Trophoblast cell (in vitro differentiated cells and primary cell): ENCODE results near the gene FAM161A.

Experiments
- DNase-seq, 2 donors: peaks; one replicate each; pipeline ENCODE4 v3.0.0-alpha.2; 2016
- H2AFZ ChIP-seq: 2 replicates; pipeline ENCODE4 v1.6.1; 2013; ENCODE audit warnings: low read length, moderate library complexity, mild to moderate bottlenecking; ENCODE audit not compliant: insufficient read depth, poor library complexity
- H2AK5ac ChIP-seq: 2 replicates; pipeline ENCODE4 v1.6.1; 2013; ENCODE audit warnings: mild to moderate bottlenecking, low read length
- H2BK120ac ChIP-seq: 2 replicates; pipeline ENCODE4 v1.6.1; 2013; ENCODE audit warnings: low read length, mild to moderate bottlenecking, moderate library complexity; ENCODE audit not compliant: insufficient read depth, poor library complexity
- H2BK12ac ChIP-seq: 2 replicates; pipeline ENCODE4 v1.6.1; 2013; ENCODE audit warnings: mild to moderate bottlenecking, low read length, moderate library complexity
- H2BK5ac ChIP-seq: 2 replicates; pipeline ENCODE4 v1.6.1; 2013; ENCODE audit warnings: low read length, low read depth, moderate library complexity, mild to moderate bottlenecking; ENCODE audit not compliant: poor library complexity
- H3K14ac ChIP-seq: 2 replicates; pipeline ENCODE4 v1.6.1; 2013; ENCODE audit warnings: mild to moderate bottlenecking, low read length
- H3K18ac ChIP-seq: 2 replicates; pipeline ENCODE4 v1.6.1; 2013; ENCODE audit warnings: mild to moderate bottlenecking, low read length
- H3K23ac ChIP-seq: 2 replicates; pipeline ENCODE4 v1.6.1; 2013; ENCODE audit warnings: low read length
- H3K27ac ChIP-seq: 2 replicates; pipeline ENCODE4 v1.5.1; 2013; ENCODE audit warnings: low read depth, mild to moderate bottlenecking, inconsistent platforms, low read length, moderate library complexity
- H3K27me3 ChIP-seq: 2 replicates; pipeline ENCODE4 v1.6.1; 2013; ENCODE audit warnings: inconsistent platforms, mild to moderate bottlenecking, low read length, moderate library complexity; ENCODE audit not compliant: insufficient read depth
- H3K36me3 ChIP-seq, 2 experiments: 1 replicate in 1 of 2; 2 replicates in 1 of 2; pipeline ENCODE4 v1.6.1; 2013; ENCODE audit warnings: low read length in 2 of 2, mild to moderate bottlenecking in 2 of 2, moderate library complexity in 1 of 2; ENCODE audit not compliant: insufficient read depth in 2 of 2, control insufficient read depth in 1 of 2
- H3K4ac ChIP-seq: 2 replicates; pipeline ENCODE4 v1.6.1; 2013; ENCODE audit warnings: low read depth, mild to moderate bottlenecking, low read length, moderate library complexity
- H3K4me1 ChIP-seq, 2 experiments: 1 replicate in 1 of 2; 2 replicates in 1 of 2; pipeline ENCODE4 v1.6.1; 2013; ENCODE audit warnings: low read length in 2 of 2, mild to moderate bottlenecking in 2 of 2, moderate library complexity in 1 of 2; ENCODE audit not compliant: insufficient read depth in 2 of 2, control insufficient read depth in 1 of 2
- H3K4me2 ChIP-seq: 2 replicates; pipeline ENCODE4 v1.6.1; 2013; ENCODE audit warnings: inconsistent platforms, mild to moderate bottlenecking, low read length, moderate library complexity
- H3K4me3 ChIP-seq: 2 replicates; pipeline ENCODE4 v1.5.1; 2013; ENCODE audit warnings: mild to moderate bottlenecking, low read depth, low read length, inconsistent platforms
- H3K79me1 ChIP-seq: one replicate; pipeline ENCODE4 v1.6.1; 2013; ENCODE audit warnings: low read length
- H3K79me2 ChIP-seq: 2 replicates; pipeline ENCODE4 v1.6.1; 2013; ENCODE audit warnings: low read length, mild to moderate bottlenecking; ENCODE audit not compliant: control insufficient read depth, insufficient read depth, poor library complexity
- H3K9ac ChIP-seq: 2 replicates; pipeline ENCODE4 v1.6.1; 2013; ENCODE audit warnings: mild to moderate bottlenecking, low read length
- H3K9me3 ChIP-seq: 2 replicates; pipeline ENCODE4 v1.6.1; 2013; ENCODE audit warnings: low read depth, mild to moderate bottlenecking, control low read depth, inconsistent platforms, low read length; ENCODE audit not compliant: insufficient read depth
- H4K12ac ChIP-seq: 2 replicates; pipeline ENCODE4 v1.6.1; 2013; ENCODE audit warnings: low read depth, mild to moderate bottlenecking, low read length, moderate library complexity
- H4K8ac ChIP-seq: 2 replicates; pipeline ENCODE4 v1.6.1; 2013; ENCODE audit warnings: low read depth, mild to moderate bottlenecking, low read length, moderate library complexity
- H4K91ac ChIP-seq: one replicate; pipeline ENCODE4 v1.6.1; 2013; ENCODE audit warnings: low read depth, mild to moderate bottlenecking, low read length, moderate library complexity
- WGBS: extraction: QIAGEN DNeasy Blood & Tissue Kit; methylation state at CpG from one replicate; pipeline ENCODE4 v1.1.7; 2013; ENCODE audit warnings: missing lambda C conversion rate; ENCODE audit not compliant: insufficient read length, insufficient coverage; ENCODE audit errors: extremely low coverage; 5-methylcytosine and 5-hydroxymethylcytosine counted together

Gene FAM161A

GRCh38 chr2:61793389-61793836 is 60.4 kb downstream of the FAM161A start:
- no peak overlapping the region for H2AFZ ChIP-seq
- H3K9me3 ChIP-seq, result no peaks in the 10 kb centered on the region
- H3K27me3 ChIP-seq, result no peaks in the 10 kb centered on the region
- no peak overlapping the region for H3K4ac ChIP-seq
- no peaks in the 10 kb centered on the region for H3K79me1 ChIP-seq
- H3K4me2 ChIP-seq, result peak overlapping the region; percentile 27
- H3K9ac ChIP-seq, result no peak overlapping the region
- H3K4me1 ChIP-seq, result peaks cover 0 to 3% of the 10 kb centered on the region in 2 experiments
- H2BK120ac ChIP-seq, result no peak overlapping the region
- no peak overlapping the region for H4K12ac ChIP-seq
- H2BK5ac ChIP-seq, result no peak overlapping the region
- H4K91ac ChIP-seq, result no peak overlapping the region
- WGBS, result no CpG with 5 or more reads among the region's 20 CpGs
- H3K23ac ChIP-seq, result no peak overlapping the region
- DNase-seq, result peak; percentile 73 to 87
- no peak overlapping the region for H2BK12ac ChIP-seq
- no peak overlapping the region for H3K14ac ChIP-seq
- H4K8ac ChIP-seq, result peak overlapping the region; percentile 70
- no peak overlapping the region for H3K27ac ChIP-seq
- no peak overlapping the region for H3K18ac ChIP-seq
- H3K36me3 ChIP-seq, result no peaks in the 10 kb centered on the region
- H2AK5ac ChIP-seq, result no peak overlapping the region
- H3K4me3 ChIP-seq, result no peak overlapping the region
- no peaks in the 10 kb centered on the region for H3K79me2 ChIP-seq

- WGBS, result no CpG with 5 or more reads among the region's 4 CpGs
- Histone ChIP-seq H2BK5ac (no peak overlapping the region), H3K4me3 (no peak overlapping the region), H2AFZ (no peak overlapping the region), H3K36me3 (no peaks in the 10 kb centered on the region), H2BK120ac (no peak overlapping the region), H3K79me2 (no peaks in the 10 kb centered on the region), H3K27me3 (no peaks in the 10 kb centered on the region), H2BK12ac (no peak overlapping the region), H4K12ac (no peak overlapping the region), H4K91ac (no peak overlapping the region), H3K14ac (no peak overlapping the region), H3K9ac (no peak overlapping the region), H3K18ac (no peak overlapping the region), H3K9me3 (no peaks in the 10 kb centered on the region), H3K23ac (peak overlapping the region; percentile 81), H3K79me1 (no peaks in the 10 kb centered on the region), H4K8ac (no peak overlapping the region), H3K4me2 (no peak overlapping the region), H3K4ac (no peak overlapping the region), H3K4me1 (peaks cover 0 to 3% of the 10 kb centered on the region in 2 experiments), H3K27ac (no peak overlapping the region), H2AK5ac (no peak overlapping the region)
- no peak for DNase-seq
These were observed 61.4 kb downstream of the FAM161A start for GRCh38 chr2:61792355-61792890.

GRCh38 chr2:61789807-61790602 is 63.9 kb downstream of the FAM161A start:
- no peak overlapping the region for H3K18ac ChIP-seq
- no peak overlapping the region for H2AFZ ChIP-seq
- H3K23ac ChIP-seq, result no peak overlapping the region
- H3K9ac ChIP-seq, result no peak overlapping the region
- no peak overlapping the region for H3K27ac ChIP-seq
- no peak overlapping the region for H4K91ac ChIP-seq
- no peak overlapping the region for H2BK5ac ChIP-seq
- no peak overlapping the region for H2BK12ac ChIP-seq
- H3K4me1 ChIP-seq, result peaks cover 0 to 3% of the 10 kb centered on the region in 2 experiments
- WGBS, result no CpG with 5 or more reads among the region's 8 CpGs
- H3K4me2 ChIP-seq, result no peak overlapping the region
- H3K36me3 ChIP-seq, result no peaks in the 10 kb centered on the region
- H2AK5ac ChIP-seq, result no peak overlapping the region
- H3K27me3 ChIP-seq, result no peaks in the 10 kb centered on the region
- H3K79me1 ChIP-seq, result no peaks in the 10 kb centered on the region
- H4K8ac ChIP-seq, result no peak overlapping the region
- no peak overlapping the region for H4K12ac ChIP-seq
- no peak overlapping the region for H2BK120ac ChIP-seq
- no peak overlapping the region for H3K14ac ChIP-seq
- H3K79me2 ChIP-seq, result no peaks in the 10 kb centered on the region
- no peak for DNase-seq
- H3K9me3 ChIP-seq, result no peaks in the 10 kb centered on the region
- no peak overlapping the region for H3K4me3 ChIP-seq
- H3K4ac ChIP-seq, result no peak overlapping the region

- no peak for DNase-seq
- H3K4me3 ChIP-seq, result no peak overlapping the region
- no peak overlapping the region for H2BK5ac ChIP-seq
- H2BK12ac ChIP-seq, result no peak overlapping the region
- H3K27me3 ChIP-seq, result no peaks in the 10 kb centered on the region
- no peak overlapping the region for H2AFZ ChIP-seq
- H2BK120ac ChIP-seq, result no peak overlapping the region
- H4K8ac ChIP-seq, result no peak overlapping the region
- H3K27ac ChIP-seq, result no peak overlapping the region
- H3K18ac ChIP-seq, result no peak overlapping the region
- no peaks in the 10 kb centered on the region for H3K79me2 ChIP-seq
- H3K14ac ChIP-seq, result no peak overlapping the region
- WGBS, result no CpG with 5 or more reads among the region's 4 CpGs
- no peaks in the 10 kb centered on the region for H3K79me1 ChIP-seq
- H3K4me2 ChIP-seq, result no peak overlapping the region
- no peak overlapping the region for H3K4ac ChIP-seq
- H3K9ac ChIP-seq, result no peak overlapping the region
- no peak overlapping the region for H3K23ac ChIP-seq
- H3K9me3 ChIP-seq, result no peaks in the 10 kb centered on the region
- no peaks in the 10 kb centered on the region for H3K4me1 ChIP-seq
- H3K36me3 ChIP-seq, result no peaks in the 10 kb centered on the region
- no peak overlapping the region for H4K12ac ChIP-seq
- H2AK5ac ChIP-seq, result no peak overlapping the region
- no peak overlapping the region for H4K91ac ChIP-seq
These were observed 65.8 kb downstream of the FAM161A start for GRCh38 chr2:61787941-61788563.
